ENCODE measurements around the gene CAVIN2.

The CAVIN2 gene

DNA sequence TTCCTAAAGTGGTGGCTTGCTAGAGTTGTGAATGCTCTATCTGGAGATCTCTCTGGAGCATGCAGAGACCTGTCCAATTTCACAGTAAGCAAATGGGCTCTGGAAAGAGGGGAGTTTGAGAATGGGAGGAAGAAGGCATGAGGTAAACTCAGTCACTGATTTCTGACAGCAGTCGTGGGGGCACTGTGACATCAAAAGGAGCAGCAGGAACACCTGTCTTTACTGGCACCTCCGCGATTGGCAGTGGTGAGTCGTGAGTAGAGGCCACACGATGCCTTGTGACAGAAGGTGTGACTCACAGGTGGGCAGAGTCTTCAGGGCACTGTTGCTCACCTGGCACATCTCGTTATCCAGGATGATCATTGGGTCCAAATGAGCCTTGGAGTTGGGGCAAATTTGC is 38.8 kb upstream of the CAVIN2 start:
- H3K27me3 ChIP-seq (ENCODE audit: insufficient read depth, low read depth), result no peaks in the 10 kb centered on the region
- no peaks in the 10 kb centered on the region for H4K20me1 ChIP-seq (ENCODE audit: insufficient read depth)
- no peak overlapping the region for H3K27ac ChIP-seq
- TF ChIP-seq, protein P1, sequence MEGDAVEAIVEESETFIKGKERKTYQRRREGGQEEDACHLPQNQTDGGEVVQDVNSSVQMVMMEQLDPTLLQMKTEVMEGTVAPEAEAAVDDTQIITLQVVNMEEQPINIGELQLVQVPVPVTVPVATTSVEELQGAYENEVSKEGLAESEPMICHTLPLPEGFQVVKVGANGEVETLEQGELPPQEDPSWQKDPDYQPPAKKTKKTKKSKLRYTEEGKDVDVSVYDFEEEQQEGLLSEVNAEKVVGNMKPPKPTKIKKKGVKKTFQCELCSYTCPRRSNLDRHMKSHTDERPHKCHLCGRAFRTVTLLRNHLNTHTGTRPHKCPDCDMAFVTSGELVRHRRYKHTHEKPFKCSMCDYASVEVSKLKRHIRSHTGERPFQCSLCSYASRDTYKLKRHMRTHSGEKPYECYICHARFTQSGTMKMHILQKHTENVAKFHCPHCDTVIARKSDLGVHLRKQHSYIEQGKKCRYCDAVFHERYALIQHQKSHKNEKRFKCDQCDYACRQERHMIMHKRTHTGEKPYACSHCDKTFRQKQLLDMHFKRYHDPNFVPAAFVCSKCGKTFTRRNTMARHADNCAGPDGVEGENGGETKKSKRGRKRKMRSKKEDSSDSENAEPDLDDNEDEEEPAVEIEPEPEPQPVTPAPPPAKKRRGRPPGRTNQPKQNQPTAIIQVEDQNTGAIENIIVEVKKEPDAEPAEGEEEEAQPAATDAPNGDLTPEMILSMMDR (conservative IDR thresholded peaks at IDR 0.05; ENCODE audit: low read depth, low read length), result no peak
- H3K4me3 ChIP-seq (IDR thresholded peaks at IDR 0.05; ENCODE audit: insufficient read depth, low read depth, low read length), result no peak overlapping the region
- no peak overlapping the region for H2AFZ ChIP-seq (ENCODE audit: low read depth)
- H3K36me3 ChIP-seq (ENCODE audit: insufficient read depth), result no peaks in the 10 kb centered on the region
- no peaks in the 10 kb centered on the region for H3K4me1 ChIP-seq (ENCODE audit: low read depth, poor library complexity, severe bottlenecking)
- H3K4me2 ChIP-seq, result no peak overlapping the region
- no peak overlapping the region for H3K9ac ChIP-seq
- H3K79me2 ChIP-seq (ENCODE audit: insufficient read depth, low read depth), result no peaks in the 10 kb centered on the region

DNA sequence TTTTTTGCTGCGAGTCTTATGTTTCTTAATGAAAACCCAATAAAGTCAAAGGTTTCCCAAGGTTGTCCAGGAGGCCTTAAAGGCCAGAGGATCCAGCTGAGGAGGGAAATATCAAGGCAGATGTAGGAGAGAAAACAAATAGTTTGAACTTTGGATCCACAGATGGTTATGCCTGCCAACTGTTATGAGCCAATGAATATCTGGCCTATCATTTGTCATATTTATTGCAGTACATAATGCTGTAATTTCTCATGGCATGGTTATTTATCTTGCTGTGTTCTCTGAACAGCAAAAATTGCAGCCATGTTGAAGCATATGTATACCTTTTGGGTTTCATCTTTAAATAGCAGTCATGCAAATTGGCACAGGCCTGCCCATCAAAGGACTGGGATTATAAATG is 38.2 kb upstream of the CAVIN2 start:
- no peaks in the 10 kb centered on the region for H3K36me3 ChIP-seq (ENCODE audit: insufficient read depth)
- H3K4me2 ChIP-seq, result no peak overlapping the region
- no peaks in the 10 kb centered on the region for H3K27me3 ChIP-seq (ENCODE audit: insufficient read depth, low read depth)
- no peak overlapping the region for H3K9ac ChIP-seq
- TF ChIP-seq, protein P1 (conservative IDR thresholded peaks at IDR 0.05; ENCODE audit: low read depth, low read length), result no peak
- H3K4me1 ChIP-seq (ENCODE audit: low read depth, poor library complexity, severe bottlenecking), result no peaks in the 10 kb centered on the region
- no peak overlapping the region for H3K4me3 ChIP-seq (IDR thresholded peaks at IDR 0.05; ENCODE audit: insufficient read depth, low read depth, low read length)
- no peaks in the 10 kb centered on the region for H3K79me2 ChIP-seq (ENCODE audit: insufficient read depth, low read depth)
- H4K20me1 ChIP-seq (ENCODE audit: insufficient read depth), result no peaks in the 10 kb centered on the region
- H2AFZ ChIP-seq (ENCODE audit: low read depth), result no peak overlapping the region
- H3K27ac ChIP-seq, result no peak overlapping the region

DNA sequence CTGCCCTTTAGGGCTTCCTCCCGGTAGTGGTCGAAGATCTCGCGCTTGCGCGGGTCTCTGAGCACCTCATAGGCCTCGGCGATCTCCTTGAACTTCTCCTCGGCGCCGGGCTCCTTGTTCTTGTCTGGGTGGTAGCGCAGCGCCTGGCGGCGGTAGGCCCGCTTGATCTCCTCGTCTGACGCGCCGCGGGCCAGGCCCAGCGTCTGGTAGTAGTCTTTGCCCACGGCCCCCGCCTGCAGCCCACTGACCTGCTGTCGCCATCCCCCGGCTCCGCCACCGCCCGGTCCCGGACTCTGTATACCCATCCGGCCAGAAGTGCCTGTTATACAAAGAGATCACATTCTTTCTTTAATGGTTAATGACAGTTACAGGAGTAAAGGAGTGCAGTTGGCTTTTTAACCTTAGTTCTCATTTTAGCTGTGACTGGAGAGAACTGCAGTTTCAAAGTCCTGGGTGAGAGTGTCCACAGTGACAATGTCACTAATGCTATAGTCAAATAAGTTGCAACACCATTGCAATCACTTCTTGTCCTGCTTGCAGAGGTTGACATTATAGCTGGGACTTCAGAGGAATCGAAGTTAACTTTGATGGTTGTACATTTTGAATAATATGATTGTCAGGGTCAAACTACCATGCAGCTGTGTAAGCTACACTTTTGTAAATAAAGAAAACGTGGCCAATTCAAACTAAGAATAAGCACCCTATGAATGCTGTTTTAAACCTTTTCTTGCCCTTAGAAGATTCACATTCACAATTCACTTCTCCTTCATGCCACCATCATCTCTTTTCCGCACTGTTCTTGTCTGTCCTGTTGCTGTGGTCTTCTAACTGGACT is 35.3 kb upstream of the CAVIN2 start:
- no peaks in the 10 kb centered on the region for H3K36me3 ChIP-seq (ENCODE audit: insufficient read depth)
- H3K4me3 ChIP-seq (IDR thresholded peaks at IDR 0.05; ENCODE audit: insufficient read depth, low read depth, low read length), result no peak overlapping the region
- no peaks in the 10 kb centered on the region for H4K20me1 ChIP-seq (ENCODE audit: insufficient read depth)
- no peak overlapping the region for H2AFZ ChIP-seq (ENCODE audit: low read depth)
- H3K9ac ChIP-seq, result no peak overlapping the region
- TF ChIP-seq, protein P1 (conservative IDR thresholded peaks at IDR 0.05; ENCODE audit: low read depth, low read length), result no peak
- H3K79me2 ChIP-seq (ENCODE audit: insufficient read depth, low read depth), result no peaks in the 10 kb centered on the region
- no peaks in the 10 kb centered on the region for H3K4me1 ChIP-seq (ENCODE audit: low read depth, poor library complexity, severe bottlenecking)
- no peak overlapping the region for H3K4me2 ChIP-seq
- no peak overlapping the region for H3K27ac ChIP-seq
- no peaks in the 10 kb centered on the region for H3K27me3 ChIP-seq (ENCODE audit: insufficient read depth, low read depth)

DNA sequence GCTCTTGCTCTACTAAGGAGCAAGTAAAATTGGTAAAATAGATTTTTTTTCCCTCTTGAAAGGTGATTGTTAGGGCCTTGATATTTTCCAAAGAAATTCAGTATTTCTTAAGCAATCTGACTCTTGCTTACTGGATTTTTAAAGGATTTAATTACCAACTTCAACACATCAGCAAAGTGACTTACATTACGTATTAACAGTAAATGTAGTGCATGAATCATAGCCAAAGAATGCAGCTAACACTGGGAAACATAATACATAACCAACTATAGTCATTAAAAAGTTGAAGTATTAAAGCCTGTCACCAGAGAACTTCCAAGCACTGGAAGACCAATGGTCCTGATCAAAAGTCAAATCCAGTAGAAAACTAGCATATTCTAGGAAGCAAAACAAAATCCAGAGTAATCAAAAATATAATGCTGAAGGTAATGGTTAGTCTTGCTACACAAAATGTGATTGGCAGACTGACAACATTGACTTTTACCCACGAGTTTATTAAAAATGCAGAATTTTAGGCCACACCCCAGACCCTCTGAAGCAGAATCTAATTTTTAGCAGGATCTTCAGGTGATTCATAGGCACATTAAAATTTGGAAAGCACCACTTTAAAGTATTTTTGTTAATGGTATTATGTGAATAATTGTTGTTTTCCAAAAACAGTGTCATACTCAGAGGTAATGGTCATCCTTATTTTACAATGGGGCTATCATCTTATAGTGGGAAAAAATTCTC is 31.8 kb upstream of the CAVIN2 start:
- Histone ChIP-seq H2AFZ (ENCODE audit: low read depth) (no peak overlapping the region), H4K20me1 (ENCODE audit: insufficient read depth) (no peaks in the 10 kb centered on the region)

More for the DNA sequence above, 31.8 kb upstream of the CAVIN2 start:
- H3K27ac ChIP-seq, result no peak overlapping the region
- TF ChIP-seq, protein P1 (conservative IDR thresholded peaks at IDR 0.05; ENCODE audit: low read depth, low read length), result no peak
- no peaks in the 10 kb centered on the region for H3K27me3 ChIP-seq (ENCODE audit: insufficient read depth, low read depth)
- H3K79me2 ChIP-seq (ENCODE audit: insufficient read depth, low read depth), result no peaks in the 10 kb centered on the region
- no peaks in the 10 kb centered on the region for H3K4me1 ChIP-seq (ENCODE audit: low read depth, poor library complexity, severe bottlenecking)
- H3K4me2 ChIP-seq, result no peak overlapping the region
- H3K9ac ChIP-seq, result no peak overlapping the region
- no peak overlapping the region for H3K4me3 ChIP-seq (IDR thresholded peaks at IDR 0.05; ENCODE audit: insufficient read depth, low read depth, low read length)
- H3K36me3 ChIP-seq (ENCODE audit: insufficient read depth), result no peaks in the 10 kb centered on the region
